CD4-positive, alpha-beta T cell (primary cell): ENCODE measurements around the gene ABCC11. TPM values are rescaled to one million over a fixed set of nuclear protein-coding genes. Genes with fewer than 3 reads are reported as not detected.

ENCODE experiments used
- ATAC-seq: fragments of 200-7000 bp; cut with Tn5 transposase; one replicate; pipeline ENCODE4 v1.10.0; 2022; ENCODE audit warnings: mild to moderate bottlenecking; ENCODE audit not compliant: poor library complexity
- CTCF ChIA-PET: fragments of 350-600 bp; sonication (Branson Sonifier 250); formaldehyde crosslinking; loops from one replicate; lab custom pipeline; 2021; ENCODE audit warnings: antibody characterized with exemption, inconsistent platforms; lab: Charles Lee
- POLR2A ChIA-PET: fragments of 350-600 bp; sonication (Branson Sonifier 250); formaldehyde crosslinking; loops from one replicate; lab custom pipeline; 2021; ENCODE audit warnings: antibody characterized with exemption, inconsistent platforms; lab: Charles Lee
- DNase-seq, 14 experiments: peaks; one replicate each; pipeline ENCODE4 v3.0.0-alpha.2; 2013 to 2020; ENCODE audit warnings: mixed read lengths in 2 of 14
- H3K27ac ChIP-seq, 2 donors: one replicate each; pipeline versions ENCODE4 v1.5.1 to v1.7.0; 2013; ENCODE audit warnings: low read length in 2 of 2, low read depth in 1 of 2, mild to moderate bottlenecking in 1 of 2
- H3K27me3 ChIP-seq, 2 experiments: 1 replicate in 1 of 2; 2 replicates in 1 of 2; pipeline versions ENCODE4 v1.6.1 to v1.7.0; 2013; ENCODE audit warnings: low read length in 2 of 2, control low read depth in 1 of 2, mild to moderate bottlenecking in 1 of 2, moderate library complexity in 1 of 2; ENCODE audit not compliant: insufficient read depth in 2 of 2, control insufficient read depth in 1 of 2
- H3K36me3 ChIP-seq: one replicate; pipeline ENCODE4 v1.6.1; 2013; ENCODE audit warnings: low read length, control low read depth; ENCODE audit not compliant: insufficient read depth
- H3K4me1 ChIP-seq: one replicate; pipeline ENCODE4 v1.6.1; 2013; ENCODE audit warnings: low read length, control low read depth; ENCODE audit not compliant: insufficient read depth
- H3K4me3 ChIP-seq: one replicate; pipeline ENCODE4 v1.5.1; 2013; ENCODE audit warnings: mild to moderate bottlenecking, low read length, moderate library complexity
- H3K9me3 ChIP-seq, 2 experiments: 1 replicate in 1 of 2; 2 replicates in 1 of 2; pipeline versions ENCODE4 v1.6.1 to v1.7.0; 2013; ENCODE audit warnings: low read length in 2 of 2, mild to moderate bottlenecking in 2 of 2, control low read depth in 1 of 2, moderate library complexity in 1 of 2; ENCODE audit not compliant: control insufficient read depth in 1 of 2, insufficient read depth in 1 of 2
- H3K27ac Mint-ChIP-seq: one replicate; pipeline ENCODE4 v1.8.0; 2020; ENCODE audit warnings: mixed read lengths
- H3K27me3 Mint-ChIP-seq: one replicate; pipeline ENCODE4 v1.8.0; 2021; ENCODE audit warnings: mixed read lengths
- H3K36me3 Mint-ChIP-seq: one replicate; pipeline ENCODE4 v1.8.0; 2021; ENCODE audit warnings: low read depth, mixed read lengths
- H3K4me1 Mint-ChIP-seq: one replicate; pipeline ENCODE4 v1.8.0; 2021; ENCODE audit warnings: low read depth, mixed read lengths
- H3K4me3 Mint-ChIP-seq: one replicate; pipeline ENCODE4 v1.8.0; 2020; ENCODE audit warnings: mild to moderate bottlenecking, mixed read lengths
- H3K9me3 Mint-ChIP-seq: one replicate; pipeline ENCODE4 v1.8.0; 2020; ENCODE audit warnings: mixed read lengths
- intact Hi-C, 2 experiments: fragments of 100-400 bp; cut with DNase I in 1 of 2; cut with micrococcal nuclease in 1 of 2; formaldehyde crosslinking; loops; one replicate each; pipeline versions ENCODE4 v1.15.1 to v1.9.0; 2023 to 2025; cut with DNase I, micrococcal nuclease
- total RNA-seq, 174 experiments: library from RNA in 2 of 174; stranded (reverse) in 2 of 174; gene quantifications; one replicate each; pipeline ENCODE4 v1.2.3 and lab custom pipeline; 2021 to 2026
- TF ChIP-seq, protein P1 (sequence below): fragments of 200-600 bp; IDR thresholded peaks from one replicate; pipeline ENCODE4 v1.8.0; 2022; ENCODE audit warnings: antibody characterized with exemption, mild to moderate bottlenecking

The ABCC11 gene
- total RNA-seq, 2 experiments from 2014 or later, result 0.08 TPM; not detected in 1

DNA sequence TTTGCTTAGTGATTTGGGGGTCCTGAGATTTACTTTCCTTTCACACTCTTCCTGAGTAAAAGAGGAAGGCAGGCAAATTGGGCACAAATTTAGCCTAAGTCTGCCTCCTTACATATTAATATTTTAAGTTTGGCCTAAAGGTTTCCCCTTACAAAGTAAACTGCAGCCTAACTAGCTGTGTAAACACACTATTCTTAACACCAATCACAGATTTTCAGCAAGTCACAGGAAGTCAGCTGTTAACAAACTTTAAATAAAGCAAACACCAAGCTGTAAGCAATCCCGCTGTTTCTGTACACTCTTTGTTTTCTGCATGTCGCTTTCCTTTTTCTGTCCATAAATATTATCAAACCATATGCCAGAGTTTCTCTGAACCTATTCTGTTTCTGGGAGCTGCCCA is 45.1 kb upstream of the ABCC11 start:
- H3K27me3 Mint-ChIP-seq, result no peaks in the 10 kb centered on the region
- H3K4me1 Mint-ChIP-seq, result peaks cover 12% of the 10 kb centered on the region
- TF ChIP-seq, protein P1, sequence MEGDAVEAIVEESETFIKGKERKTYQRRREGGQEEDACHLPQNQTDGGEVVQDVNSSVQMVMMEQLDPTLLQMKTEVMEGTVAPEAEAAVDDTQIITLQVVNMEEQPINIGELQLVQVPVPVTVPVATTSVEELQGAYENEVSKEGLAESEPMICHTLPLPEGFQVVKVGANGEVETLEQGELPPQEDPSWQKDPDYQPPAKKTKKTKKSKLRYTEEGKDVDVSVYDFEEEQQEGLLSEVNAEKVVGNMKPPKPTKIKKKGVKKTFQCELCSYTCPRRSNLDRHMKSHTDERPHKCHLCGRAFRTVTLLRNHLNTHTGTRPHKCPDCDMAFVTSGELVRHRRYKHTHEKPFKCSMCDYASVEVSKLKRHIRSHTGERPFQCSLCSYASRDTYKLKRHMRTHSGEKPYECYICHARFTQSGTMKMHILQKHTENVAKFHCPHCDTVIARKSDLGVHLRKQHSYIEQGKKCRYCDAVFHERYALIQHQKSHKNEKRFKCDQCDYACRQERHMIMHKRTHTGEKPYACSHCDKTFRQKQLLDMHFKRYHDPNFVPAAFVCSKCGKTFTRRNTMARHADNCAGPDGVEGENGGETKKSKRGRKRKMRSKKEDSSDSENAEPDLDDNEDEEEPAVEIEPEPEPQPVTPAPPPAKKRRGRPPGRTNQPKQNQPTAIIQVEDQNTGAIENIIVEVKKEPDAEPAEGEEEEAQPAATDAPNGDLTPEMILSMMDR, result no peak
- H3K4me3 Mint-ChIP-seq, result no peak overlapping the region
- Histone ChIP-seq H3K9me3 (no peaks in the 10 kb centered on the region), H3K36me3 (peaks cover 52% of the 10 kb centered on the region), H3K27me3 (no peaks in the 10 kb centered on the region), H3K27ac (no peak overlapping the region), H3K4me3 (no peak overlapping the region), H3K4me1 (no peaks in the 10 kb centered on the region)
- no peak for ATAC-seq
- ChIA-PET CTCF (interaction anchor here (1.4 kb wide), 1 partner anchor 338 kb away, joined by 3 read pairs; no protein-coding TSS in a partner anchor), POLR2A (interaction anchor here (0.7 kb wide), 1 partner anchor 26 kb away, joined by 6 read pairs; no protein-coding TSS in a partner anchor)
- H3K9me3 Mint-ChIP-seq, result no peaks in the 10 kb centered on the region
- H3K27ac Mint-ChIP-seq, result no peak overlapping the region
- no peak for DNase-seq
- H3K36me3 Mint-ChIP-seq, result peaks cover 91% of the 10 kb centered on the region
- intact Hi-C loops, result no loop called here

DNA sequence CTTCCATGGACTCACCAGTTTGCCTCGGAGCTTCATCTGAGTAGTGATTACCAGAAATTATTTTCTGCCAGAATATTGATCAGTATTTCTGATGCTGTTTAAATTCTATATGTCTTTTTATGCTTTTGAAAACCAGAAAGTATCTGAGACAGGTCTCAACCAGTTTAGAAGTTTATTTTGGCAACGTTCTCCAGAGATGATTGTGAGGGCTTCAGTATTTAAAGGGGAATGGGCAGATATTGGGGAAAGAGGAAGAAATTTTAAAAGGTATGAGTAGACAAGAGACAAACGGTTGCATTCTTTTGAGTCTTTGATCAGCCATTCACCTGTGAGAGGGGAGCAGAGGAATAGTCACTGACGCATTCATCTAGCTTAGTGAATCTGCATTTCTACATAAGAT is 44.4 kb upstream of the ABCC11 start:
- Histone ChIP-seq H3K9me3 (peaks cover 0 to 6% of the 10 kb centered on the region in 2 experiments), H3K4me3 (no peak overlapping the region), H3K36me3 (peaks cover 56% of the 10 kb centered on the region), H3K27ac (no peak overlapping the region), H3K4me1 (no peaks in the 10 kb centered on the region), H3K27me3 (no peaks in the 10 kb centered on the region)
- Mint-ChIP-seq H3K27me3 (no peaks in the 10 kb centered on the region), H3K4me3 (no peak overlapping the region), H3K9me3 (peaks cover 2% of the 10 kb centered on the region), H3K27ac (peak overlapping the region; percentile 5), H3K36me3 (peaks cover 91% of the 10 kb centered on the region), H3K4me1 (peaks cover 12% of the 10 kb centered on the region)
- ChIA-PET CTCF (interaction anchor here (1.4 kb wide), 1 partner anchor 339 kb away, joined by 3 read pairs; no protein-coding TSS in a partner anchor), POLR2A (no interaction called here)
- TF ChIP-seq, protein P1, result no peak
- ATAC-seq, result no peak
- intact Hi-C loops, result no loop called here
- DNase-seq, result no peak

DNA sequence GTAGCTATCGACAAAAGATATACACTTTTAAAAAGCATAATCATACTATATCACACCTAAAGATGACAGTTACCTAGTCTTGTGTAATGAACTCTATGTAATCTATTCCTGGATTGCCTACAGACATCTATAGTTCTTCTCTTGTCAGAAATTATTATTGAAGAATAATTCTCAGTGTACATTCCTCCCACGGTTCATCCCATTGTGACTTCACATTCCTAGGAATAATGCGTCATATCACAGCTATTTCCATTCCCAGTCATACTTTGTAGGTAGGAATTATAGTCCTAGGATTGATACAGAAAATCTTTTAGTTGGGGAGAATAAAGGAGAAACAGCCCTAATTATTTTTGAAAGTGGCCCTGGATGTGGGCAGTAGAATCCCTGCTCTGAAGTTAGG is 44.0 kb upstream of the ABCC11 start:
- peak overlapping the region; percentile 5 for H3K27ac Mint-ChIP-seq
- Histone ChIP-seq H3K36me3 (peaks cover 57% of the 10 kb centered on the region), H3K4me3 (no peak overlapping the region), H3K9me3 (peaks cover 4 to 6% of the 10 kb centered on the region in 2 experiments), H3K4me1 (no peaks in the 10 kb centered on the region), H3K27ac (no peak overlapping the region), H3K27me3 (no peaks in the 10 kb centered on the region)
- H3K27me3 Mint-ChIP-seq, result no peaks in the 10 kb centered on the region
- no peak overlapping the region for H3K4me3 Mint-ChIP-seq
- DNase-seq (no peak), ATAC-seq (no peak)
- TF ChIP-seq, protein P1, result no peak
- POLR2A ChIA-PET, result no interaction called here
- peaks cover 12% of the 10 kb centered on the region for H3K4me1 Mint-ChIP-seq
- H3K9me3 Mint-ChIP-seq, result peaks cover 2% of the 10 kb centered on the region
- intact Hi-C loops, result no loop called here
- CTCF ChIA-PET, result interaction anchor here (0.5 kb wide), 1 partner anchor 75 kb away, joined by 4 read pairs; no protein-coding TSS in a partner anchor
- peaks cover 91% of the 10 kb centered on the region for H3K36me3 Mint-ChIP-seq
